Endothelial cell of umbilical vein (primary cell): ENCODE data around the gene BMPR1A. TPM values are rescaled to one million over a fixed set of nuclear protein-coding genes. Genes with fewer than 3 reads are reported as not detected.

Experiments used
- BruUV-seq: library from RNA; stranded (reverse); fragments of 400-500 nt; replicated peaks from 2 replicates; lab custom pipeline; 2021; lab: Mats Ljungman, UMichigan
- CTCF ChIA-PET: fragments of 300-600, 350-600 bp; sonication (Branson Sonifier 250); formaldehyde crosslinking; loops from one replicate; lab custom pipeline; 2021; ENCODE audit warnings: antibody characterized with exemption, inconsistent platforms; lab: Charles Lee
- POLR2A ChIA-PET: fragments of 300-600, 350-600 bp; sonication (Branson Sonifier 250); formaldehyde crosslinking; loops from one replicate; lab custom pipeline; 2021; ENCODE audit warnings: antibody characterized with exemption, inconsistent platforms; lab: Charles Lee
- DNase-seq: peaks from one replicate; pipeline ENCODE4 v3.0.0-alpha.2; 2011; ENCODE audit warnings: low read depth, low spot score
- FAIRE-seq: peaks from 2 replicates; lab custom pipeline; 2011; peaks lifted over from hg19 to GRCh38; lab: Jason Lieb, UNC
- H2AFZ ChIP-seq: 2 replicates; pipeline ENCODE4 v1.6.0; 2012; ENCODE audit warnings: low read depth, low read length, control low read depth, inconsistent platforms
- H3K27ac ChIP-seq: 2 replicates; pipeline ENCODE4 v1.5.1; 2011; ENCODE audit warnings: low read depth, mild to moderate bottlenecking, control low read depth, low read length, moderate library complexity; ENCODE audit not compliant: insufficient read depth
- H3K27me3 ChIP-seq, 2 experiments: 2 replicates each; pipeline versions ENCODE4 v1.6.0 to v1.6.1; 2011; ENCODE audit warnings: low read length in 2 of 2, mixed read lengths in 1 of 2; ENCODE audit not compliant: control insufficient read depth in 2 of 2, insufficient read depth in 2 of 2
- H3K36me3 ChIP-seq, 2 experiments: 2 replicates in 1 of 2; 3 replicates in 1 of 2; pipeline ENCODE4 v1.5.1; 2011; ENCODE audit warnings: low read length in 2 of 2, mild to moderate bottlenecking in 1 of 2, moderate library complexity in 1 of 2; ENCODE audit not compliant: control insufficient read depth in 2 of 2, insufficient read depth in 2 of 2; ENCODE audit errors: extremely low read depth in 1 of 2
- H3K4me1 ChIP-seq: 3 replicates; pipeline ENCODE4 v1.5.1; 2011; ENCODE audit warnings: mild to moderate bottlenecking, low read length; ENCODE audit not compliant: control insufficient read depth, insufficient read depth; ENCODE audit errors: extremely low read depth
- H3K4me2 ChIP-seq: 2 replicates; pipeline ENCODE4 v1.6.1; 2011; ENCODE audit warnings: low read length, control low read depth, mixed read lengths; ENCODE audit not compliant: insufficient read depth
- H3K4me3 ChIP-seq, 3 experiments: fragments of 200-600 bp in 1 of 3; sonication (generic), shearing (Covaris generic) in 1 of 3; replicated peaks in 1 of 3; 2 replicates each; pipeline ENCODE4 v1.5.1; 2011 to 2016; ENCODE audit warnings: control low read depth in 3 of 3, low read length in 3 of 3, mild to moderate bottlenecking in 2 of 3, inconsistent platforms in 1 of 3, low read depth in 1 of 3, moderate library complexity in 1 of 3; ENCODE audit not compliant: insufficient read depth in 1 of 3
- H3K79me2 ChIP-seq: 2 replicates; pipeline ENCODE4 v1.6.0; 2012; ENCODE audit warnings: low read length, inconsistent platforms; ENCODE audit not compliant: control insufficient read depth, insufficient read depth
- H3K9ac ChIP-seq: replicated peaks from 2 replicates; pipeline ENCODE3; 2011; ENCODE audit warnings: low read length, control low read depth; ENCODE audit not compliant: insufficient read depth; ENCODE audit errors: extremely low read depth
- H3K9me1 ChIP-seq: replicated peaks from 3 replicates; pipeline ENCODE4 v1.6.0; 2011; ENCODE audit warnings: mild to moderate bottlenecking, low read length; ENCODE audit not compliant: control insufficient read depth, insufficient read depth; ENCODE audit errors: extremely low read depth
- H3K9me3 ChIP-seq: replicated peaks from 2 replicates; pipeline ENCODE4 v1.5.1; 2012; ENCODE audit warnings: low read length, inconsistent platforms; ENCODE audit not compliant: control insufficient read depth, insufficient read depth
- H4K20me1 ChIP-seq: replicated peaks from 2 replicates; pipeline ENCODE3; 2011; ENCODE audit warnings: mild to moderate bottlenecking, low read length; ENCODE audit not compliant: control insufficient read depth, insufficient read depth; ENCODE audit errors: extremely low read depth
- FOS ChIP-seq: IDR thresholded peaks from 2 replicates; pipeline ENCODE4 v1.6.1; 2011; ENCODE audit warnings: mild to moderate bottlenecking, low read length, moderate library complexity, borderline replicate concordance; ENCODE audit not compliant: insufficient read depth
- GATA2 ChIP-seq: IDR thresholded peaks from 2 replicates; pipeline ENCODE4 v1.7.0; 2011; ENCODE audit warnings: low read depth, mild to moderate bottlenecking, moderate library complexity, mixed read lengths, low read length; ENCODE audit not compliant: insufficient read length, insufficient read depth
- POLR2A ChIP-seq: IDR thresholded peaks from 2 replicates; pipeline ENCODE4 v1.6.1; 2012; ENCODE audit warnings: low read depth, mild to moderate bottlenecking, control low read depth, low read length
- dilution Hi-C: fragments of 300-500 bp; cut with MboI; formaldehyde crosslinking; loops from one replicate; pipeline ENCODE4 v1.15.0; 2019; ENCODE audit warnings: low sequenced_read_pairs; ENCODE audit not compliant: extremely low pct_ligation_motif_present
- intact Hi-C: fragments of 100-400 bp; cut with micrococcal nuclease; formaldehyde crosslinking; loops from one replicate; pipeline ENCODE4 v1.10.0; 2022
- polyA plus RNA-seq, 4 experiments: library from polyadenylated mRNA; depleted of rRNA in 3 of 4; stranded (reverse) in 3 of 4; unstranded in 1 of 4; fragments of >200 nt; gene quantifications; 2 replicates each; pipeline versions ENCODE4 v1.2.1 to v1.2.3, GENCODE V29; 2011 to 2012; ENCODE audit warnings: missing spikeins in 1 of 4
- total RNA-seq: library from RNA; stranded (reverse); gene quantifications from 2 replicates; pipeline ENCODE4 v1.2.3, GENCODE V29; 2021

The BMPR1A gene
- total and polyA plus RNA-seq, 2 donors (not counting 3 experiments of a cell fraction or from before 2014, with no cell fraction given) = not detected

DNA sequence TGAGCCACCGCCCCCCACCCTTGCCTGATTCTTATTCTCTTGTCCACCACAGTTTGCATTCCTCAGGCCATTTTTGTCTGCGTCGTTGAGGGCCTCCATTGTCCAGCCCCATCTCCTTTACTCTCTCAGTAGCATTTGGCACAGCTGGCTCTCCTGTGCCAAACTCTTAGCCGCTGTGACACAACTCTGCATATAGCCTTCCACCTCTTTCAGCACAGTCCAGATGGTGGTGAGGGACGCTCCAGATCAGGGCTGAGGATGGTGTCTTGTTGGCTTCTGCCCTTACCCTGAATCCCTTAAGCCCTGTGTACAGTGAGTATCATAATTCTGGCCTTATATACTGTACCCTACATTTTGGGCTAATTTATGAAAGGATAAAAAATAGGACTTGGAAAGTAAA lies 45.6 kb downstream of the BMPR1A start:
- H3K4me2 ChIP-seq = no peak overlapping the region
- BruUV-seq = no TSS peak
- peaks cover 13 to 27% of the 10 kb centered on the region in 2 experiments for H3K27me3 ChIP-seq
- FAIRE-seq (no peak), DNase-seq (no peak)
- no peaks in the 10 kb centered on the region for H3K36me3 ChIP-seq
- no peak overlapping the region for H3K4me3 ChIP-seq
- H3K9me1 ChIP-seq = no peaks in the 10 kb centered on the region
- no peaks in the 10 kb centered on the region for H4K20me1 ChIP-seq
- H3K79me2 ChIP-seq = no peaks in the 10 kb centered on the region
- no peaks in the 10 kb centered on the region for H3K9me3 ChIP-seq
- TF ChIP-seq GATA2 = no peak
- no peak for TF ChIP-seq FOS
- dilution Hi-C loops = no loop called here
- H3K9ac ChIP-seq = no peak overlapping the region
- ChIA-PET POLR2A (interaction anchor here (0.6 kb wide), 1 partner anchor 248 kb away, joined by 3 read pairs; no protein-coding TSS in a partner anchor), CTCF (interaction anchor here (1.5 kb wide), 1 partner anchor 9 kb away, joined by 3 read pairs; no protein-coding TSS in a partner anchor)
- H3K4me1 ChIP-seq = no peaks in the 10 kb centered on the region
- H3K27ac ChIP-seq = no peak overlapping the region
- intact Hi-C loops = no loop called here
- no peak overlapping the region for H2AFZ ChIP-seq

DNA sequence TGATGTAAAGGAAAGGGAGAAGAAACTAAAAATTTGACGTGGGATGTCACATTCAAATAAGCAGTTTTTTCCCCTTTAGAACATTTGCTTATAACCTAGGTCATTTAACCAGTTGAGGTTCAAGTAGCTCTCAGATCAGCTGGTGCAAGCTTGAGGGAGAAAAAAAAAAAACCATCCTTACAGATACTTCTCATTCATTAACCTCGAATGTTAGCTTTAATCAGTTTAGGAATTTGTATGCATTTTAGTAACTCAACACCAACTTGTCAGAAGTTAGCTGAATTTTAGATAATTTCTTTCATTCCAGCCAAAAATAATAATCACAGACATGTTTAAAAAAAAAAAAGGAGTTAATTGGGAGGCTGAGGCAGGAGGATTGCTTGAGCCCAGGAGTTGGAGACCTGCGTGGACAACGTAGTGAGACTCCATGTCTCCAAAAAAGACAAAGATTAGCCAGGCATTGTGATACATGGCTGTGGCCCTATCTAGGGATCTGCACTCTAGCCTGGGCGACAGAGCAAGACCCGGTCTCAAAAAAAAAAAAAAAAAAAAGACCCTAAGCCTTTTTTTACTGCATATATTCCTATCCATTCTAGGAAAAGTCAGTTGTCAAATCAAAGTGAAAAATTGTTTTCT lies 46.2 kb downstream of the BMPR1A start:
- Histone ChIP-seq H3K9me3 (no peaks in the 10 kb centered on the region), H3K27me3 (peaks cover 12 to 27% of the 10 kb centered on the region in 2 experiments), H3K9ac (no peak overlapping the region), H3K9me1 (no peaks in the 10 kb centered on the region), H3K36me3 (no peaks in the 10 kb centered on the region), H3K4me1 (no peaks in the 10 kb centered on the region), H2AFZ (no peak overlapping the region), H3K27ac (no peak overlapping the region), H3K4me2 (no peak overlapping the region), H3K79me2 (no peaks in the 10 kb centered on the region), H3K4me3 (no peak overlapping the region), H4K20me1 (no peaks in the 10 kb centered on the region)
- FAIRE-seq (no peak), DNase-seq (no peak)
- TF ChIP-seq POLR2A = no peak
- dilution Hi-C loops (no loop called here), intact Hi-C loops (no loop called here)
- POLR2A ChIA-PET = no interaction called here
- CTCF ChIA-PET = interaction anchor here (1.5 kb wide), 1 partner anchor 9 kb away, joined by 3 read pairs; no protein-coding TSS in a partner anchor
- BruUV-seq = no TSS peak
